ENCODE results near the gene MMUT.

GRCh38 chr6:49490633-49491032 lies 27.6 kb upstream of the MMUT start:
- no peak for TF ChIP-seq MAX (IDR thresholded peaks at IDR 0.05; ENCODE audit: low read depth, low read length)
- TF ChIP-seq POLR2A (IDR thresholded peaks at IDR 0.05; ENCODE audit: extremely low read depth, insufficient read length): no peak
- TF ChIP-seq CTCF (IDR thresholded peaks at IDR 0.05; ENCODE audit: low read depth, low read length): no peak

Data from NB4 (cell line).